ENCODE results near the gene NCOA1. TPM values are rescaled to one million over a fixed set of nuclear protein-coding genes. Genes with fewer than 3 reads are reported as not detected.

The NCOA1 gene
- total RNA-seq, 1 donor from 2014 or later = 148 TPM

DNA sequence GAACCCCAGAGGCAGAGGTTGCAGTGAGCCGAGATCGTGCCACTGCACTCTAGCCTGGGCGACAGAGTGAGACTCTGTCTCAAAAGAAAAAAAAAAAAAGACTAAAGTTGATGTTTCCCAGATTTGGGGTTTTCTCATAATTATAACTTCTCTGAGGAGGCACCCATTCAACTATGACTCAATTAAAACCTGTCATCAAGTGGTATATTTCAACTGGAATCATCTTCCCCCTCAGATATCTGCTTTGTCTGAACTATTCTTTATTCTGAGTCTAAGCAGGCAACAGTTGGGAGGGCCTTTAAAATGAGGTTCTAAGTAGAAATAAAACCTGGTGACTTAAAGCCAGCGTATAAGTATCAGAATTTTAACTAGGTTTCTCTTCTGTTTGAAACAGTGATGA, 213.6 kb downstream of the NCOA1 start:
- DNase-seq = no peak

DNA sequence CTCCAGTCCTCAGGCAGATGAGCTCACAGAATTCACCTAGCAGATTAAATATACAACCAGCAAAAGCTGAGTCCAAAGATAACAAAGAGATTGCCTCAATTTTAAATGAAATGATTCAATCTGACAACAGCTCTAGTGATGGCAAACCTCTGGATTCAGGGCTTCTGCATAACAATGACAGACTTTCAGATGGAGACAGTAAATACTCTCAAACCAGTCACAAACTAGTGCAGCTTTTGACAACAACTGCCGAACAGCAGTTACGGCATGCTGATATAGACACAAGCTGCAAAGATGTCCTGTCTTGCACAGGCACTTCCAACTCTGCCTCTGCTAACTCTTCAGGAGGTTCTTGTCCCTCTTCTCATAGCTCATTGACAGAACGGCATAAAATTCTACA, 216.1 kb downstream of the NCOA1 start:
- no peak for DNase-seq

- DNase-seq = no peak
Measured at GRCh38 chr2:24708537-24709152, 217.6 kb downstream of the NCOA1 start.

DNA sequence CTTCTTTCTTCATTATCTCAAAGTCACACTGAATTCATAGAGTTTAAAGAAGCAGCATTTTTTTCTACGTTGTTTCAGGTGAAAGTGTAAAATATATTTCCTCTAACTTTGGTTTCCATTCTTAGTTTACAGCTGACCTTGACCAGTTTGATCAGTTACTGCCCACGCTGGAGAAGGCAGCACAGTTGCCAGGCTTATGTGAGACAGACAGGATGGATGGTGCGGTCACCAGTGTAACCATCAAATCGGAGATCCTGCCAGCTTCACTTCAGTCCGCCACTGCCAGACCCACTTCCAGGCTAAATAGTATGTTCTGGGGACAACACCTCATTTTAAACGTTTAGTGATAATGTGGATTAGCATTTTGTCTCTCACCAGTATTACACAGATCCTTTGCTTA, 219.8 kb downstream of the NCOA1 start:
- DNase-seq = no peak

GRCh38 chr2:24711865-24712264, 220.8 kb downstream of the NCOA1 start:
- no peak for DNase-seq

- DNase-seq = no peak
Measured at GRCh38 chr2:24712296-24712695, 221.2 kb downstream of the NCOA1 start.

- DNase-seq = no peak
Measured at GRCh38 chr2:24717263-24717951, 226.4 kb downstream of the NCOA1 start.

DNA sequence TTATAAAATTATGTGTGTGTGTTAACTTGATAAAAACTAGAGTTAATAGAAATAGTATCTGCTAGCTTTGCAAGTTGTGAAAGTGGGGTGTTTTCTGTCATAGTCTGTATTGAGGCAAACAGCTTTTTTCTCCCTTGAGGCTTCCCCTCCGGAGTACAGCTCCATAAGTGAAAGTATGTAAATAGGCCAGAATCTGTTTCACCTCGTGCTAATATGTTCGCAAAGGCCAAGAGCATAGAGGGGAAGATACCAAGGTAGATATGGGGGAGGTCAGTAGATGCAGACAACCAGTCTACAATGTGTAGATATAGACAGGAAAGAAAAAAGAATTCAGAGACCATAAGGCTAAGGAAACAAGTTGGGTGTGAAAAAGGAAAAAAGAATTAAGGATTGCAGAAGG, 229.3 kb downstream of the NCOA1 start:
- no peak for DNase-seq

DNA sequence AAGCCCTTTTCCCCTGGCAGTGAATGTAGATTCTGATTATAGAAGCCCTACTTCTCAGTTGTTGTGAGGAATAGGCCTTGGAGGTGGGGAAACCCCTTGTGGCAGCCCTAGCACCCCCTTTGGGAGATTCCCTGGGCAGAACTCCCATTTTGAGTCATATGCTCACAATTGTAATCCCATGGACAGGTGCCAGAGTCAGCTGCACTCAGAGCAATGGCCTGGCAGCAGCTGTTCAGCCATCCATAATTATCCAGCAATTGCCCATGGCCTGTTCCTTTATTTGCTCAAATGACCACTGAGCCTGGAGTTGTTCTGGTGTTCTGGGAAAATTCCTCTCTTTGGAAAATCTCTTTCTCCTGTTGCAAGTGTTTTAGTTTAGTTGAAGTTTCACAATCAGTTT, 230.4 kb downstream of the NCOA1 start:
- peak; percentile 74 for DNase-seq

GRCh38 chr2:24722141-24722790, 231.2 kb downstream of the NCOA1 start:
- no peak for DNase-seq

DNA sequence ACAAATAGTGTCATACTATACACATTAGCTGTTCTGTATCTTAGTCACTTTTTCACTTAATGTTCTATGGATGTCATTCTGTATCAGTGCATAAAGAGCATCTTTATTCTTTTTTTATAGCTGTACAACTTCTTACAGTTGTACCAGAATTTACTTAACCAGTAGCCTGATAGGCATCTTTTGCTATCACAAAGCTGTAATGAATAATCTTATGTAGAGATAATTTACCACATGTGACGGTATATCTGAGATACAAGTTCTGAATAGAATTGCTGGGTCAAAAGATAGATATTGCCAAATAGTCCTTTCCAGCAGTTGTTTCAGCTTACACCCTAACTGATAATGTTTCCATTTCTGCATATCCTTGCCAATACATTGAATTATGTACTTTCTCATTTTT, 232.1 kb downstream of the NCOA1 start:
- no peak for DNase-seq

DNA sequence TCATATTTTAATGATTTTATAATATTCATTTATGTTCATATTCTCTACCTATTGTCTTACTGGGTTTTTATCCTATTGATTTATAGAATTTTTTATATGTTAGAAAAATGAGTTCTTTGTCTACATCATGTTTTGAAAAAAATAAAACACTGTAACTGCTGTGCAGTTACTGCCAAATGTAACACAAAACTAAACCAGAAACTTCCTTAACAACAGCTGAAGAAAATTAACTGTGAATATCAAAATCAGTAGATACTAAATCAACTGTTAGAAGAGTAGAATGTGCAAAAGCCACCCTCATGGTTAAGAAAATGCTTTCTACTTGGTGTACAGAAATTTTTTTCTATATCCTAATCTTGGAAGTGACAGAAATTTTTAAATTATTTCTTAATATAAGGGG, 232.6 kb downstream of the NCOA1 start:
- no peak for DNase-seq

DNA sequence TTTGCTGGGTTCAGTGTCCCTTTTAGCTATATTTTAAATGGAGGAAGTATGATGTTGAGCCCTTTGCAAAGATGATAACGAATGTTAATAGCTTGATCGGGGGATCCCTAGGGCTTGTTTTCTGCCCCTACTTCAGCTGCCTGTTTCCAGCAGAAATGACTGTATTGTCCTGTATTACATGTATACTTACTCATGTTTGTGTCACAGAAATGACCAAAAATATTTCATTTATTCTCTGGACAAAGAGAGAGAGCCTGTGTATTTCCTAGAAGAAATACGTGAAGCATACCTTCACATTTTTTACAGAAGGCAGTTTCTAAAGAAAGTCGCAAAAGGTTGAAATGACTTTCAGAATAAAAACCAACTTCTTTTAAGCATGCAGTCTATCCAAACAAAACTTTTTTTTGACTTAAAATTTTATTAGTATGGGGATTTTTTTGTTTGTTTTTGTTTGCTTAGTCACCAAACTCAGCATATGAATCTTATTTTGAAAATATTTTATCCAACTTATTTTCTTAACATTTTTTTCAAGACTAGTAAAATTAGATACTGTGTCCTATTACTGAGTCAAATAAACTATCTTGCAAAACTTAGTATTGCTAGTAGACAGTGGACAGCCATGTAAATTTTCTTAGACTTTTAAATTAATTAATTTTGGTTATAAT, 233.2 kb downstream of the NCOA1 start:
- no peak for DNase-seq

- DNase-seq = no peak
Measured at GRCh38 chr2:24725956-24726355, 234.9 kb downstream of the NCOA1 start.

- no peak for DNase-seq
Measured at GRCh38 chr2:24730481-24730880, 239.4 kb downstream of the NCOA1 start.

GRCh38 chr2:24731040-24731439, 240.0 kb downstream of the NCOA1 start:
- DNase-seq = no peak

DNA sequence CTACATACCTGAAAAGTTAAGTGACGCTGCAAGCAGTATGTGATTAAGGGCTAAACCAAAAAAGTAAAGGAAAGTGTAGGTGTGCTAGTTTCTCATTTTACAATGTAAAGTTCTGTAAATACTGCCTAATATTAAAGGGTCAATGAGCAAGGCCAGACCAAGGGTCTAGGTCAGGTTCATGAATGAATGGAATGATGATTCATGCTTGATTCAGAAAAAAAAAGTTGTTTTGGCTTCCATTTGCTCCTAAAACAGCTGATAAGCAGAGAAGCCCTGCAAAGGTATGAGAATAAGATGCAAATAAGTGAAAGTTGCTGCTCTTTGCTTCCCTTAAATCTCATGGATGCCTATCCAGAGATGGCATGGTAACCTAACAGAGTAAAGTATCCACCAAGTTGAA, 240.9 kb downstream of the NCOA1 start:
- DNase-seq = no peak

DNA sequence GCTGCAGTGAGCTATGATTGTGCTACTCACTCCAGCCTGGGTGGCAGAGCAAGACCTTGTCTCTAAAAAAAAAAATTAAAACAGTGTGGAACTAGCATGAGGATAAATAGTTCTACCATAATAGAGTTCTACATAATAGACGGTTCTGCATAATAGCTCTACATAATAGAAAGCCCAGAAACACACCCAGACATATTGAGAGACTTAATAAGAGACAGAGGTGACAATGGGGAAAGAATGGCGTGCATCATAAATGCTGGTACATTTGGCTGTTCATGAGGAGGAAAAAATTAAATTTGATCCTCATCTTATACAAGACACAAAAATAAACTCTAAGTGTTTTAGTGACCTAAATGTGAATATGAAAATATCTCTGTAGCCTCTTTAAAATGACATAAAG, 243.7 kb downstream of the NCOA1 start:
- no peak for DNase-seq

DNA sequence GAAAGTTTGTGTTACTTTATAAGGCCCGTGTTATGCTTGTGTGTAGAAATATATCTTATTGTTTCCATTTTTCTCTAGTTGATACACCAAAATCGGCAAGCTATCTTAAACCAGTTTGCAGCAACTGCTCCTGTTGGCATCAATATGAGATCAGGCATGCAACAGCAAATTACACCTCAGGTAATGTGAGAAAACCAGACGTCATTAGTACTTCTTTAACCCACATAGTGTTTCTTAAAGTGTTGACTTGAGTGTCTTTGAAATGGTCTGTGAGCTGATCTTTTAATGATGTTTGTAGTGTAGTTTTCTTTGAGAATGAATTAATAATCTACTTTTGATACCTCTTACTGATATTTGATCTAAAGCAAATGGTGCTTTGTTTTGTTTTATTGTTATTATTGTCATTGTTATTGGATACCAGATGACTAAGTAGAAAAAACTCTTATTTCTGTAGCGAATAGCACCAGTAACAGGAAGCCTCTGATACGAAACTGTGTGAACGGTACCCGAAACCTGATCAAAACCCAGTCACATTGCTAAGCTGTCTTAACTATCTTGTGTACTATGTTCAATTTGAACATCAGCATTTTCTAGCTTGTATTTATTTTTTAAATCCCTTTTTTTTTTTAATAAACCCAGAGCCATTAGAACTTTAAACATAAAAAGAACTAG, 248.4 kb downstream of the NCOA1 start:
- DNase-seq = no peak

- DNase-seq = no peak
Measured at GRCh38 chr2:24740142-24740541, 249.1 kb downstream of the NCOA1 start.

- no peak for DNase-seq
Measured at GRCh38 chr2:24742730-24743129, 251.7 kb downstream of the NCOA1 start.

DNA sequence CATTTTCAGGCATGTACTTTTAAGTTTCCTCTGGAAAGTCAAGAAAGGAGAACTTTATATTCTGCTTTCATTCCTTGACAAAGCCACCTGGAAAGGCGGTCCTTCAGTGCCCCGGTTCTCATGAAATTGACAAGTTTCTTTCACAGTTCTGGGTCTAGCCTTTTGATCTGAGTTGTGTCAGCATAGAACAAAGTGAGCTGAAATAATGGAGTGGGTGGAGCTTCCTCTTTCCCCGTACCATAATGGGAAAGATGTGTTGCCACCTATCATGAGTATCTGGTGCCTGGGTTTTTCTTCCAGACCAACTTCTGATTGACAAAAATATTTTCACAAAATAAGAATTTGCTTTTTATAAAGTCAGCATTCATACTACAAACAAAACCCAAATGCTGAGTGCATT, 252.9 kb downstream of the NCOA1 start:
- DNase-seq = no peak

DNA sequence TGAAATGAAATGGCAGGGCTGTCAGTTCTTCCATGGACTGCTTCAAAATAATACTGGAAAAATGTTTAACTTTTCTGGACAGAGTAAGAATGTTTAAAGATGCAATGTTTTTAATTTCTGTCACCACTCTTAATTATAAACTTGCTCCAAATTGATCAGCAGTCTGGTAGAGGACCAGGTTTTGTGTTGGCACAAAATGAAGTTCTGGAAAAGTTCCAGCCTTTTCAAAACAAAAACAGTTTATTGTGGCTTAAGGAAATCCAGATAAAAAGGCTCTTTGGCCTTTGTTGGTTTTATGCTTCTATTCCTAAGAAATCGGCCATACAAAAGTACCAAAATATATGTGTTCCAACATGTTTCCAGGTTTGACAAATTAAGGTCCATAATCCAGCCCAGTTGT, 253.3 kb downstream of the NCOA1 start:
- DNase-seq = no peak

Measured in occipital lobe (tissue), 2 donors.